Stimulated activated naive CD8-positive, alpha-beta T cell treated with anti-CD3 and anti-CD28 coated beads, Interleukin-15, Interleukin-2, amounts not matched to agents 100 ng/mL and 50 ng/mL, for 24 hours (primary cell): ENCODE measurements around the gene ADCY2.

ENCODE experiments used
- H3K27ac Mint-ChIP-seq: one replicate; pipeline ENCODE4 v1.8.0; 2021; ENCODE audit warnings: mild to moderate bottlenecking, mixed read lengths
- H3K27me3 Mint-ChIP-seq: one replicate; pipeline ENCODE4 v1.8.0; 2021; ENCODE audit warnings: mixed read lengths
- H3K36me3 Mint-ChIP-seq: one replicate; pipeline ENCODE4 v1.8.0; 2021; ENCODE audit warnings: low read depth, mixed read lengths
- H3K4me1 Mint-ChIP-seq: one replicate; pipeline ENCODE4 v1.8.0; 2021; ENCODE audit warnings: low read depth, mixed read lengths
- H3K4me3 Mint-ChIP-seq: one replicate; pipeline ENCODE4 v1.8.0; 2021; ENCODE audit warnings: mild to moderate bottlenecking, mixed read lengths
- H3K9me3 Mint-ChIP-seq: one replicate; pipeline ENCODE4 v1.8.0; 2021; ENCODE audit warnings: mixed read lengths

ADCY2 gene

GRCh38 chr5:7395947-7396712, at the start of gene ADCY2:
Gene ADCY2 (plus strand): TSS chr5:7396138. CDS start chr5:7396297, 159 bp downstream.
- no peaks in the 10 kb centered on the region for H3K36me3 Mint-ChIP-seq
- peaks cover 41% of the 10 kb centered on the region for H3K27me3 Mint-ChIP-seq
- peaks cover 5% of the 10 kb centered on the region for H3K4me1 Mint-ChIP-seq
- H3K9me3 Mint-ChIP-seq: no peaks in the 10 kb centered on the region
- H3K27ac Mint-ChIP-seq: no peak within 1 kb of the TSS
- H3K4me3 Mint-ChIP-seq: no peak within 1 kb of the TSS

GRCh38 chr5:7347377-7347776, 48.6 kb upstream of the ADCY2 start:
- no peaks in the 10 kb centered on the region for H3K4me1 Mint-ChIP-seq
- H3K27me3 Mint-ChIP-seq: no peaks in the 10 kb centered on the region
- no peaks in the 10 kb centered on the region for H3K36me3 Mint-ChIP-seq
- H3K9me3 Mint-ChIP-seq: peaks cover 2% of the 10 kb centered on the region
- H3K27ac Mint-ChIP-seq: no peak overlapping the region
- H3K4me3 Mint-ChIP-seq: no peak overlapping the region

- Mint-ChIP-seq H3K27ac (no peak overlapping the region), H3K9me3 (no peaks in the 10 kb centered on the region), H3K27me3 (no peaks in the 10 kb centered on the region), H3K4me1 (no peaks in the 10 kb centered on the region), H3K4me3 (no peak overlapping the region), H3K36me3 (no peaks in the 10 kb centered on the region)
Observed at GRCh38 chr5:7348168-7348854, 47.6 kb upstream of the ADCY2 start.

- Mint-ChIP-seq H3K27ac (no peak overlapping the region), H3K9me3 (no peaks in the 10 kb centered on the region), H3K27me3 (no peaks in the 10 kb centered on the region), H3K4me1 (no peaks in the 10 kb centered on the region), H3K4me3 (no peak overlapping the region), H3K36me3 (no peaks in the 10 kb centered on the region)
Observed at GRCh38 chr5:7361593-7361992, 34.3 kb upstream of the ADCY2 start.

- no peaks in the 10 kb centered on the region for H3K27me3 Mint-ChIP-seq
- H3K4me3 Mint-ChIP-seq: no peak overlapping the region
- no peaks in the 10 kb centered on the region for H3K36me3 Mint-ChIP-seq
- H3K9me3 Mint-ChIP-seq: peaks cover 2% of the 10 kb centered on the region
- H3K27ac Mint-ChIP-seq: no peak overlapping the region
- H3K4me1 Mint-ChIP-seq: no peaks in the 10 kb centered on the region
Observed at GRCh38 chr5:7363067-7363677, 32.8 kb upstream of the ADCY2 start.

- Mint-ChIP-seq H3K9me3 (peaks cover 3% of the 10 kb centered on the region), H3K27me3 (no peaks in the 10 kb centered on the region), H3K27ac (no peak overlapping the region), H3K36me3 (no peaks in the 10 kb centered on the region), H3K4me3 (no peak overlapping the region), H3K4me1 (no peaks in the 10 kb centered on the region)
Observed at GRCh38 chr5:7364226-7364875, 31.6 kb upstream of the ADCY2 start.

GRCh38 chr5:7367780-7368179, 28.2 kb upstream of the ADCY2 start:
- Mint-ChIP-seq H3K4me1 (no peaks in the 10 kb centered on the region), H3K27me3 (no peaks in the 10 kb centered on the region), H3K4me3 (no peak overlapping the region), H3K36me3 (no peaks in the 10 kb centered on the region), H3K27ac (no peak overlapping the region), H3K9me3 (peaks cover 3% of the 10 kb centered on the region)

- H3K4me3 Mint-ChIP-seq: no peak overlapping the region
- H3K27me3 Mint-ChIP-seq: no peaks in the 10 kb centered on the region
- peaks cover 3% of the 10 kb centered on the region for H3K9me3 Mint-ChIP-seq
- H3K27ac Mint-ChIP-seq: no peak overlapping the region
- no peaks in the 10 kb centered on the region for H3K36me3 Mint-ChIP-seq
- H3K4me1 Mint-ChIP-seq: no peaks in the 10 kb centered on the region
Observed at GRCh38 chr5:7372399-7372798, 23.5 kb upstream of the ADCY2 start.

GRCh38 chr5:7374186-7374585, 21.8 kb upstream of the ADCY2 start:
- Mint-ChIP-seq H3K4me1 (no peaks in the 10 kb centered on the region), H3K27ac (no peak overlapping the region), H3K9me3 (no peaks in the 10 kb centered on the region), H3K27me3 (no peaks in the 10 kb centered on the region), H3K4me3 (no peak overlapping the region), H3K36me3 (no peaks in the 10 kb centered on the region)

- no peaks in the 10 kb centered on the region for H3K27me3 Mint-ChIP-seq
- H3K4me3 Mint-ChIP-seq: no peak overlapping the region
- H3K27ac Mint-ChIP-seq: no peak overlapping the region
- H3K4me1 Mint-ChIP-seq: no peaks in the 10 kb centered on the region
- H3K36me3 Mint-ChIP-seq: no peaks in the 10 kb centered on the region
- H3K9me3 Mint-ChIP-seq: no peaks in the 10 kb centered on the region
Observed at GRCh38 chr5:7375457-7375856, 20.5 kb upstream of the ADCY2 start.

- Mint-ChIP-seq H3K4me3 (no peak overlapping the region), H3K4me1 (no peaks in the 10 kb centered on the region), H3K36me3 (no peaks in the 10 kb centered on the region), H3K9me3 (no peaks in the 10 kb centered on the region), H3K27ac (no peak overlapping the region), H3K27me3 (no peaks in the 10 kb centered on the region)
Observed at GRCh38 chr5:7376871-7377270, 19.1 kb upstream of the ADCY2 start.

GRCh38 chr5:7377761-7378160, 18.2 kb upstream of the ADCY2 start:
- H3K36me3 Mint-ChIP-seq: no peaks in the 10 kb centered on the region
- peaks cover under 1% of the 10 kb centered on the region for H3K27me3 Mint-ChIP-seq
- H3K9me3 Mint-ChIP-seq: no peaks in the 10 kb centered on the region
- no peaks in the 10 kb centered on the region for H3K4me1 Mint-ChIP-seq
- no peak overlapping the region for H3K4me3 Mint-ChIP-seq
- H3K27ac Mint-ChIP-seq: no peak overlapping the region

GRCh38 chr5:7382588-7382987, 13.3 kb upstream of the ADCY2 start:
- H3K36me3 Mint-ChIP-seq: no peaks in the 10 kb centered on the region
- H3K27ac Mint-ChIP-seq: no peak overlapping the region
- no peak overlapping the region for H3K4me3 Mint-ChIP-seq
- H3K9me3 Mint-ChIP-seq: no peaks in the 10 kb centered on the region
- H3K4me1 Mint-ChIP-seq: no peaks in the 10 kb centered on the region
- H3K27me3 Mint-ChIP-seq: peaks cover 4% of the 10 kb centered on the region

GRCh38 chr5:7385681-7386080, 10.3 kb upstream of the ADCY2 start:
- no peak overlapping the region for H3K4me3 Mint-ChIP-seq
- no peak overlapping the region for H3K27ac Mint-ChIP-seq
- H3K27me3 Mint-ChIP-seq: peaks cover 4% of the 10 kb centered on the region
- H3K4me1 Mint-ChIP-seq: no peaks in the 10 kb centered on the region
- no peaks in the 10 kb centered on the region for H3K9me3 Mint-ChIP-seq
- H3K36me3 Mint-ChIP-seq: no peaks in the 10 kb centered on the region

- H3K4me3 Mint-ChIP-seq: no peak overlapping the region
Observed at GRCh38 chr5:7388553-7388952, 7.4 kb upstream of the ADCY2 start.

More at GRCh38 chr5:7388553-7388952, 7.4 kb upstream of the ADCY2 start:
- H3K27ac Mint-ChIP-seq: no peak overlapping the region
- peaks cover 9% of the 10 kb centered on the region for H3K27me3 Mint-ChIP-seq
- no peaks in the 10 kb centered on the region for H3K4me1 Mint-ChIP-seq
- no peaks in the 10 kb centered on the region for H3K9me3 Mint-ChIP-seq
- H3K36me3 Mint-ChIP-seq: no peaks in the 10 kb centered on the region
